Activated CD8-positive, alpha-beta T cell treated with anti-CD3 and anti-CD28 coated beads for 36 hours (primary cell): ENCODE data around the gene RPH3AL. TPM values are rescaled to one million over a fixed set of nuclear protein-coding genes. Genes with fewer than 3 reads are reported as not detected.

Experiments used
- ATAC-seq: fragments of 200-7000 bp; cut with Tn5 transposase; one replicate; pipeline ENCODE4 v1.10.0; 2021; ENCODE audit warnings: mild to moderate bottlenecking, moderate library complexity
- CTCF ChIA-PET: fragments of 350-600 bp; sonication (Branson Sonifier 250); formaldehyde crosslinking; loops from one replicate; lab custom pipeline; 2021; ENCODE audit warnings: antibody characterized with exemption; lab: Charles Lee
- POLR2A ChIA-PET: fragments of 350-600 bp; sonication (Branson Sonifier 250); formaldehyde crosslinking; loops from one replicate; lab custom pipeline; 2021; ENCODE audit warnings: antibody characterized with exemption; lab: Charles Lee
- DNase-seq: peaks from one replicate; pipeline ENCODE4 v3.0.0-alpha.2; 2020
- H3K27ac Mint-ChIP-seq: one replicate; pipeline ENCODE4 v1.8.0; 2021; ENCODE audit warnings: mild to moderate bottlenecking, mixed read lengths
- H3K27me3 Mint-ChIP-seq: one replicate; pipeline ENCODE4 v1.8.0; 2021; ENCODE audit warnings: mixed read lengths
- H3K36me3 Mint-ChIP-seq: one replicate; pipeline ENCODE4 v1.8.0; 2021; ENCODE audit warnings: low read depth, mixed read lengths
- H3K4me1 Mint-ChIP-seq: one replicate; pipeline ENCODE4 v1.8.0; 2021; ENCODE audit warnings: low read depth, mixed read lengths
- H3K4me3 Mint-ChIP-seq: one replicate; pipeline ENCODE4 v1.8.0; 2021; ENCODE audit warnings: mild to moderate bottlenecking, moderate library complexity, mixed read lengths
- H3K9me3 Mint-ChIP-seq: one replicate; pipeline ENCODE4 v1.8.0; 2021; ENCODE audit warnings: mixed read lengths
- CTCF ChIP-seq: fragments of 200-600 bp; IDR thresholded peaks from one replicate; pipeline ENCODE4 v1.8.0; 2022; ENCODE audit warnings: antibody characterized with exemption, mild to moderate bottlenecking
- intact Hi-C: fragments of 100-400 bp; cut with micrococcal nuclease; formaldehyde crosslinking; loops from one replicate; pipeline ENCODE4 v1.10.0; 2022
- total RNA-seq, 2 experiments: library from RNA; stranded (reverse); gene quantifications; one replicate each; pipeline ENCODE4 v1.2.3, GENCODE V29; 2021

Gene RPH3AL
- total RNA-seq, 2 experiments from 2014 or later = 0.72 to 1.1 TPM

GRCh38 chr17:280216-280615 lies 72.4 kb downstream of the RPH3AL start:
- Mint-ChIP-seq H3K9me3 (no peaks in the 10 kb centered on the region), H3K4me1 (no peaks in the 10 kb centered on the region), H3K27me3 (no peaks in the 10 kb centered on the region), H3K4me3 (no peak overlapping the region), H3K36me3 (no peaks in the 10 kb centered on the region), H3K27ac (no peak overlapping the region)
- intact Hi-C loops = no loop called here
- CTCF ChIA-PET = no interaction called here
- no peak for TF ChIP-seq CTCF
- DNase-seq (no peak), ATAC-seq (no peak)
- POLR2A ChIA-PET = no interaction called here

DNA sequence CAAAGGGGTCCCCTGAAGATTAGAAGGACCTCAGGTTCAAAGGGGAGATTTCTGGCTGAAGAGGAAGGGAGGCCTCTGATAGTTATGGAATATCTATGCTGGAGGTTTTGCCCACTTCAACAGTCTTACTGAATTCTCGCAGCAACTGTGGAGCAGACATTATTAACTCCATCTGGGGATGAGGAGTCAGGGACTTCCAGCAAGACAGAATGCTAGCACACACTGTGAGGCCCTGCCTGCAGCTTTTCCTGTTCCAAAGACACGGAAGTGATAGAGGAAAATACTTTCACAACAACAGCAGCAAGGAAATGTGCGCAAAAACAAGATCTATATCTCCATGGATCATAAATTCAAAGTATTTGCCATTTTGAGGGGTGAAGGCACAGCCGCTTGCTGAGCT lies 72.8 kb downstream of the RPH3AL start:
- no peaks in the 10 kb centered on the region for H3K36me3 Mint-ChIP-seq
- ATAC-seq (no peak), DNase-seq (no peak)
- intact Hi-C loops = no loop called here
- ChIA-PET CTCF (no interaction called here), POLR2A (no interaction called here)
- no peak for TF ChIP-seq CTCF
- H3K9me3 Mint-ChIP-seq = no peaks in the 10 kb centered on the region
- no peaks in the 10 kb centered on the region for H3K4me1 Mint-ChIP-seq
- no peak overlapping the region for H3K4me3 Mint-ChIP-seq
- H3K27me3 Mint-ChIP-seq = no peaks in the 10 kb centered on the region
- H3K27ac Mint-ChIP-seq = no peak overlapping the region

DNA sequence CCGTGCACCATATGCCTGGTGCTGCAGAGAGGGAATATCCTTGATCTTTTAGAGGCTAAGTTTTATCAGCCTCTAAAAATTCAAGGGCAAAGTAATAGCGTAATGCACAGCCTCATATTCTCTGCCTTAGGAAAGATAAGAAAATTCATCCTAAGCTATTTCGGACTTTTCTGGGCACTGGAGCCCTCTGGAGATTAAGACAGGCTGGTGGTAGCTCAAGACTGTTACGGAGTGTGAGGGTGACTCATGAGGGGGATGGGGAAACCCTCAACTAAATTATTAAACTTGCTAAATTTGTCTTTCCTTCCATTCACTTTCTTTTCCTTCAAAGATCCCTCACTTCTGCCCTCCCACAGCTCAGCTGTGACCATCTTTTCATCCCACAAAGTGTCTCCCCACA lies 73.3 kb downstream of the RPH3AL start:
- no peaks in the 10 kb centered on the region for H3K27me3 Mint-ChIP-seq
- H3K27ac Mint-ChIP-seq = no peak overlapping the region
- CTCF ChIA-PET = no interaction called here
- no peak for ATAC-seq
- H3K4me1 Mint-ChIP-seq = no peaks in the 10 kb centered on the region
- H3K9me3 Mint-ChIP-seq = no peaks in the 10 kb centered on the region
- H3K36me3 Mint-ChIP-seq = no peaks in the 10 kb centered on the region
- TF ChIP-seq CTCF = no peak
- intact Hi-C loops = no loop called here
- no peak for DNase-seq
- POLR2A ChIA-PET = no interaction called here
- H3K4me3 Mint-ChIP-seq = no peak overlapping the region

GRCh38 chr17:278676-279059 lies 73.9 kb downstream of the RPH3AL start:
- Mint-ChIP-seq H3K4me1 (no peaks in the 10 kb centered on the region), H3K27me3 (no peaks in the 10 kb centered on the region), H3K9me3 (no peaks in the 10 kb centered on the region), H3K27ac (no peak overlapping the region), H3K4me3 (no peak overlapping the region), H3K36me3 (no peaks in the 10 kb centered on the region)
- DNase-seq (no peak), ATAC-seq (no peak)
- intact Hi-C loops = no loop called here
- TF ChIP-seq CTCF = no peak
- ChIA-PET CTCF (no interaction called here), POLR2A (no interaction called here)

GRCh38 chr17:278055-278675 lies 74.4 kb downstream of the RPH3AL start:
- Mint-ChIP-seq H3K9me3 (no peaks in the 10 kb centered on the region), H3K36me3 (no peaks in the 10 kb centered on the region), H3K27me3 (no peaks in the 10 kb centered on the region), H3K27ac (no peak overlapping the region), H3K4me3 (no peak overlapping the region), H3K4me1 (no peaks in the 10 kb centered on the region)
- ATAC-seq = no peak
- no peak for TF ChIP-seq CTCF
- DNase-seq = no peak
- POLR2A ChIA-PET = no interaction called here
- intact Hi-C loops = no loop called here
- CTCF ChIA-PET = no interaction called here
